ENCODE results near the gene ASIC2.

DNA sequence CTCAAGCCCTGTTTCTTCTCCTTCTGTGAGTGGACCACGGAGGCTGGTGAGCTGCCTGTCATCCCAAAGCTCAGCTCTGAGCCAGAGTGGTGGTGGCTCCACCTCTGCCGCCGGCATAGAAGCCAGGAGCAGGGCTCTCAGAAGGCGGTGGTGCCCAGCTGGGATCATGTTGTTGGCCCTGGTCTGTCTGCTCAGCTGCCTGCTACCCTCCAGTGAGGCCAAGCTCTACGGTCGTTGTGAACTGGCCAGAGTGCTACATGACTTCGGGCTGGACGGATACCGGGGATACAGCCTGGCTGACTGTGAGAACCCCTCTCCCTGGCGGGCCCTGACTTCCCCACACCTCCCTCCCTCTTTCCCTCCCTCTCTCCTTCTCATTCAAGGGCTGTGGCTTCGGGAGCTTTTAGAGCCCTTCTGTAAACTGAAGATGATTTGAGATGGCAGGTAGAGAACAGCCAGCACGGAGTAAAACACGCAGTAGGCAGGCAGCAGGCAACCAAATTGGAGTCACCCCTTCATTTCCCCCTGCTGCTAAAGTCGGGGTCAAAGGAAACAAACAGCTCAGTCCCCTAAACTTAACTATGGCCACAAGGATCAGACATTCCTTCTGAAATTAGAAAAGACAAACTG is 297.6 kb downstream of the ASIC2 start:
- TF ChIP-seq, protein P1, sequence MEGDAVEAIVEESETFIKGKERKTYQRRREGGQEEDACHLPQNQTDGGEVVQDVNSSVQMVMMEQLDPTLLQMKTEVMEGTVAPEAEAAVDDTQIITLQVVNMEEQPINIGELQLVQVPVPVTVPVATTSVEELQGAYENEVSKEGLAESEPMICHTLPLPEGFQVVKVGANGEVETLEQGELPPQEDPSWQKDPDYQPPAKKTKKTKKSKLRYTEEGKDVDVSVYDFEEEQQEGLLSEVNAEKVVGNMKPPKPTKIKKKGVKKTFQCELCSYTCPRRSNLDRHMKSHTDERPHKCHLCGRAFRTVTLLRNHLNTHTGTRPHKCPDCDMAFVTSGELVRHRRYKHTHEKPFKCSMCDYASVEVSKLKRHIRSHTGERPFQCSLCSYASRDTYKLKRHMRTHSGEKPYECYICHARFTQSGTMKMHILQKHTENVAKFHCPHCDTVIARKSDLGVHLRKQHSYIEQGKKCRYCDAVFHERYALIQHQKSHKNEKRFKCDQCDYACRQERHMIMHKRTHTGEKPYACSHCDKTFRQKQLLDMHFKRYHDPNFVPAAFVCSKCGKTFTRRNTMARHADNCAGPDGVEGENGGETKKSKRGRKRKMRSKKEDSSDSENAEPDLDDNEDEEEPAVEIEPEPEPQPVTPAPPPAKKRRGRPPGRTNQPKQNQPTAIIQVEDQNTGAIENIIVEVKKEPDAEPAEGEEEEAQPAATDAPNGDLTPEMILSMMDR (IDR thresholded peaks at IDR 0.05) = no peak
- TF ChIP-seq POLR2A (IDR thresholded peaks at IDR 0.05) = no peak
